Stomach (tissue), 9 donors: ENCODE data around the gene DLG4. TPM values are rescaled to one million over a fixed set of nuclear protein-coding genes. Genes with fewer than 3 reads are reported as not detected.

ENCODE experiments used
- DNase-seq, 2 donors: peaks; one replicate each; pipeline versions ENCODE4 v3.0.0 to v3.0.0-alpha.2; 2013 to 2019
- H3K27ac ChIP-seq, 5 donors: fragments of 200-600 bp in 4 of 5; sonication (generic) in 4 of 5; one replicate each; pipeline ENCODE4 v1.5.1; 2013 to 2019; ENCODE audit warnings: mild to moderate bottlenecking in 1 of 5, moderate library complexity in 1 of 5
- H3K27me3 ChIP-seq, 3 donors: fragments of 200-600 bp; sonication (generic); one replicate each; pipeline ENCODE4 v1.5.1; 2017 to 2019; ENCODE audit warnings: mixed run types in 1 of 3
- H3K36me3 ChIP-seq, 4 donors: fragments of 200-600 bp; sonication (generic); 1 replicate in 3 of 4; 2 replicates in 1 of 4; pipeline ENCODE4 v1.5.1; 2016 to 2019
- H3K4me1 ChIP-seq, 4 donors: fragments of 200-600 bp; sonication (generic); one replicate each; pipeline ENCODE4 v1.5.1; 2016 to 2019
- H3K4me3 ChIP-seq, 4 donors: fragments of 200-600 bp; sonication (generic) in 3 of 4; one replicate each; pipeline ENCODE4 v1.5.1; 2016 to 2019; ENCODE audit warnings: mild to moderate bottlenecking in 1 of 4
- H3K9me3 ChIP-seq, 4 donors: fragments of 200-600 bp; sonication (generic); one replicate each; pipeline ENCODE4 v1.5.1; 2016 to 2019
- EP300 ChIP-seq: sonication (generic); formaldehyde crosslinking; IDR thresholded peaks from one replicate; pipeline ENCODE4 v1.6.1; 2017; ENCODE audit warnings: antibody characterized with exemption
- POLR2A ChIP-seq, 4 donors: fragments of 450-650 bp; IDR thresholded peaks; one replicate each; pipeline ENCODE4 v1.6.1; 2016; ENCODE audit warnings: antibody characterized with exemption in 4 of 4, control low read depth in 2 of 4, mild to moderate bottlenecking in 1 of 4, moderate library complexity in 1 of 4
- POLR2AphosphoS5 ChIP-seq, 3 donors: sonication (generic); formaldehyde crosslinking; IDR thresholded peaks; one replicate each; pipeline ENCODE4 v1.6.1; 2016; ENCODE audit warnings: antibody characterized with exemption in 3 of 3
- WGBS, 5 donors: extraction: QIAGEN DNeasy Blood & Tissue Kit in 3 of 5; methylation state at CpG; one replicate each; pipeline versions ENCODE4 v1.1.5 to v1.1.7; 2013 to 2018; 5-methylcytosine and 5-hydroxymethylcytosine counted together
- intact Hi-C: fragments of 100-400 bp; cut with DNase I; formaldehyde crosslinking; loops from one replicate; pipeline ENCODE4 v1.15.1; 2023; ENCODE audit warnings: low total_unique reads
- polyA plus RNA-seq, 3 donors: library from polyadenylated mRNA; stranded (reverse); fragments of 200-250 nt; gene quantifications; one replicate each; pipeline ENCODE4 v1.2.3, GENCODE V29; 2013
- total RNA-seq, 5 donors: library from RNA; depleted of rRNA; stranded (reverse); fragments of >200 nt; gene quantifications; one replicate each; pipeline versions ENCODE4 v1.1.0 to v1.2.3, GENCODE V29; 2014 to 2016
- TF ChIP-seq, protein P1 (sequence below), 7 experiments: fragments of 450-650 bp in 4 of 7; fragments of 200-600 bp in 3 of 7; sonication (generic) in 3 of 7; IDR thresholded peaks; one replicate each; pipeline ENCODE4 v1.5.1; 2016 to 2019; ENCODE audit warnings: antibody characterized with exemption in 7 of 7, control low read depth in 2 of 7, mild to moderate bottlenecking in 1 of 7
- donor health status: healthy with polysubstance abuse.
- donor health status: Bipolar disorder and iron deficiency.
- donor health status: healthy.

Gene DLG4
- total and polyA plus RNA-seq, 8 donors, result 3.2 to 26.3 (median 8.8) TPM

DNA sequence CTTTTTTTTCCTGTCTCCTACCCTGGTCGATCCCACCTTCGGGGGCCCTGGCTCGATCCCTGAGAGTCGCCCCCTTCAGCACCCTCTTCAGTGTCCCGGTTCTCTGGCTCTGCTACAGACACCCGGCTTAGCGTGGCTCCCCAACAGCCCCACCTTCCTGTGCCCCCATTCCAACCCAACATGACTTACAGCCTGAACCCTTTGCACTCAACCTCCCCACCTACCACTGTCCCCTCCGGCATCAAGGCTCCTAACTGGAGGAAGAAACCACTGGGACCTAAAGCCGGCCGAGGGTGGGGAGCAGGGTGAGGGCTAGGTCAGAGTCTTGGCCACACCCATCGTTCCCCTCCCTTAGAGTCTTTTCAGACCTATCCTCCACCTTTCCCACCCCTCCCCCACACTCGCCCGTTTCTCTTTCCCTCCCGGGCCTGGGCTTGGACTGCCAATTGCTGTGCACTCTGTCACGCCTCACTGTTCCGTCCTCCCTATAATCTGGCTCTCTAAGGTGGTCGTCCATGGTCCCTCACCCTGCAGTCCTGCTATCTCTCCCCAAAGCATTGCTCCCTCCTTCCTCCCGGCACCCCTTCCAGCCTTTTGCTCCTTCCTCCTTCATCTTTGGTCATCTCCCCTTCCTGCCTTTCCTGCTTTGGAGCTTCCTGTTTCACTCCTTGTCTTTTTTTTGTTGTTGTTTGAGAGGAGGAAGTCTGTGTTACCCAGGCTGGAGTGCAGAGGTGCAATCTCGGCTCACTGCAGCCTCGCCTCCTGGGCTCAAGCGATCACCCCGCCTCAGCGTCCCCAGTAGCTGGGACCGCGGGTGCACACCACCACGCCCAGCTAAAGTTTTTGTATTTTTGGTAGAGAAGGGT lies 43.5 kb upstream of the DLG4 start:
- WGBS, 5 donors, result 5 to 9% (median 7%) methylated on average over 26 of the region's 26 CpGs
- intact Hi-C loops, result no loop called here
- H3K27me3 ChIP-seq, result peaks cover 10 to 71% (median 52%) of the 10 kb centered on the region in 3 donors

DNA sequence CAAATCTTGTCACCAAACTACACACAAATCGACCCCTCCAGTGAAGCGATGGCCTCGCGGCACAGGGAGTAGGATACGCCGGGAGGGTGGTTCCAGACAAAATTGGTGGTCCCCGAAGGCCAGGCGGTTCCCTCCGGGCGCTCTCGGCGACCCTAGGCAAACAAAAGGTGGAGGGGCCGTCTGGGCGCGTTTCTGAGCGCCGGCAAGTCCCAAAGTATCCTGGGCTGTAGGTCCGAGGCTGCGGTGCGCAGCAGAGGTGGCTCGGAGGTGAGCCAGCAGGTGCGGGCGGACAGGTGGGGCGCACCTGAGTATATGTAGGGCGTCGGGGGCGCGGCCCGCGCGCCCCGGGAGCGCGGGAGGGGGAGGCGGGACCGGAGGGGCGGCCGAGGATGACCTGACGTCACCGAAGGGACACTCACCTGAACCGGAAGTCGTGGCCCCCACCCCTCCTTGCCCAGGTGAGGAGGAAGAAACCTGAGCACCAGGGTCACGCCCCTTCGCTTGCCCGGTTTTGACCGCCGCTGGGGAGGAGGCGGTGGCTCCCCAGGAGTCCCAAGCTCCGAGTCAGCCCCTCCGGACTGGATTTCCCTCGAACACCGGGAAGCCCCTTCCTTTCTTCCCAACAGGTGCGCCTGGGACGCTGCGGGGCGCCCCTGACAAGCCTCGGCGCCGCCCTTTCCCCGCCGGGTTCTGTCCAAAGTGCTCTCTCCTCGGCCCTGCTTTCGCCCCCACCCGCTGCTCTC lies 42.7 kb upstream of the DLG4 start, which contains the start of gene CLDN7:
TSS of gene CLDN7 (minus strand) at position 287 of the 743 bp plus-strand sequence. CDS start 435 bp downstream, outside the sequence.
- TF ChIP-seq POLR2A (IDR thresholded peaks at IDR 0.05), result no peak
- TF ChIP-seq POLR2AphosphoS5 (IDR thresholded peaks at IDR 0.05), result no peak
- no peak for TF ChIP-seq EP300
- TF ChIP-seq, protein P1, sequence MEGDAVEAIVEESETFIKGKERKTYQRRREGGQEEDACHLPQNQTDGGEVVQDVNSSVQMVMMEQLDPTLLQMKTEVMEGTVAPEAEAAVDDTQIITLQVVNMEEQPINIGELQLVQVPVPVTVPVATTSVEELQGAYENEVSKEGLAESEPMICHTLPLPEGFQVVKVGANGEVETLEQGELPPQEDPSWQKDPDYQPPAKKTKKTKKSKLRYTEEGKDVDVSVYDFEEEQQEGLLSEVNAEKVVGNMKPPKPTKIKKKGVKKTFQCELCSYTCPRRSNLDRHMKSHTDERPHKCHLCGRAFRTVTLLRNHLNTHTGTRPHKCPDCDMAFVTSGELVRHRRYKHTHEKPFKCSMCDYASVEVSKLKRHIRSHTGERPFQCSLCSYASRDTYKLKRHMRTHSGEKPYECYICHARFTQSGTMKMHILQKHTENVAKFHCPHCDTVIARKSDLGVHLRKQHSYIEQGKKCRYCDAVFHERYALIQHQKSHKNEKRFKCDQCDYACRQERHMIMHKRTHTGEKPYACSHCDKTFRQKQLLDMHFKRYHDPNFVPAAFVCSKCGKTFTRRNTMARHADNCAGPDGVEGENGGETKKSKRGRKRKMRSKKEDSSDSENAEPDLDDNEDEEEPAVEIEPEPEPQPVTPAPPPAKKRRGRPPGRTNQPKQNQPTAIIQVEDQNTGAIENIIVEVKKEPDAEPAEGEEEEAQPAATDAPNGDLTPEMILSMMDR (IDR thresholded peaks at IDR 0.05), result no peak
- Histone ChIP-seq H3K4me3 (peak within 1 kb of the TSS; percentile 41 to 60 (median 46)), H3K27me3 (peaks cover 10 to 66% (median 47%) of the 10 kb centered on the region in 3 donors), H3K4me1 (peaks cover 31 to 51% (median 40%) of the 10 kb centered on the region in 4 donors), H3K36me3 (peaks cover 13 to 28% (median 25%) of the 10 kb centered on the region in 4 donors), H3K9me3 (no peaks in the 10 kb centered on the region), H3K27ac (peak within 1 kb of the TSS; percentile 4 to 73 (median 59))
- intact Hi-C loops, result no loop called here
- peak; percentile 52 to 95 for DNase-seq
- 5 to 8% (median 6%) methylated on average over 25 to 64 of the region's 64 CpGs for WGBS, 5 donors

More for the DNA sequence above, 43.5 kb upstream of the DLG4 start:
- Histone ChIP-seq H3K27ac (peak overlapping the region in 2 of 5 donors; percentile 1 to 7), H3K4me1 (peaks cover 31 to 51% (median 40%) of the 10 kb centered on the region in 4 donors), H3K36me3 (peaks cover 8 to 20% (median 17%) of the 10 kb centered on the region in 4 donors), H3K9me3 (no peaks in the 10 kb centered on the region), H3K4me3 (peak overlapping the region; percentile 41 to 60 (median 46))
- TF ChIP-seq, protein P1 (IDR thresholded peaks at IDR 0.05), result no peak
- TF ChIP-seq POLR2A (IDR thresholded peaks at IDR 0.05) (no peak), POLR2AphosphoS5 (IDR thresholded peaks at IDR 0.05) (no peak), EP300 (no peak)
- DNase-seq, result peak in 1 of 2 donors; percentile 87

DNA sequence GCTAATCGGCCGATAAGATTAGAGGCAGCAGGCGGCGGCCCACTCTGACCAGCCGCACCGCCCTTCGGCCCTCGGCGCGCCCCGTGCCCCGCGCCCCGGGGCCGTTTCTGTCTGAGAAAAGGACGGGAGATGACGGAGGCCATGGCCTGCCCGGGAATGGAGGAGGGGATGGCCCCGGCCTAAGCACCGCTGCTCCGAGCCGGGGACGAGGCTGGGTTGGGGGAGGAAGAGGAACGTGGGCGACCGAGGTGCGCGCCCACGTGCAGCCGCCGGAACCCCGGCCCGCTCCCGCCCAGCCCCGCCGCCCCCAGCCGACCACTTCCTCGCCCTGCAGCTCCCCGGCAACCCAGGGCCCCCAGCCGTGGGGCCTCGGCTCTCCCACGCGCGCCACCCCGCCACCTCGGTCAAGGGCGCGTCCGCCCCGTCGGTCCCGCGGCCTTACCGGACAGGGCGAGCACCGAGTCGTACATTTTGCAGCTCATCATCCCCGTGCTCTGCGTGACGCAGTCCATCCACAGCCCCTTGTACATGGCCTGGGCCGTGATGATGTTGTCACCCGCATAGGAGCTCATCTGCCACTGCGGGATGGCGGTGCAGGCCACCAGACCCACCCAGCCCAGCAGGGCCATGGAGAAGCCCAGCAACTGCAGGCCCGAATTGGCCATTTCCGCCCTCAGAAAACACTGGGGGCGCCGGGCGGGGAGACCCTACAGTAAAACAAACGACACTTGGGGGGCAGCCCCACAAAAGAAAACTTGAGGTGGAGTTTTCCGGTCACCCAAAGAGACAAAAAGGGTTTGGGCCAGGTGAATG lies 41.9 kb upstream of the DLG4 start:
- intact Hi-C loops, result no loop called here
- peaks cover 31 to 51% (median 40%) of the 10 kb centered on the region in 4 donors for H3K4me1 ChIP-seq
- H3K27me3 ChIP-seq, result peaks cover 10 to 63% (median 46%) of the 10 kb centered on the region in 3 donors
- WGBS, 5 donors, result 4 to 31% (median 10%) methylated on average over 10 to 71 of the region's 71 CpGs
- peak overlapping the region; percentile 41 to 60 (median 46) for H3K4me3 ChIP-seq
- no peak for DNase-seq
- TF ChIP-seq POLR2A (IDR thresholded peaks at IDR 0.05), result no peak
- TF ChIP-seq, protein P1 (IDR thresholded peaks at IDR 0.05), result no peak
- TF ChIP-seq POLR2AphosphoS5 (IDR thresholded peaks at IDR 0.05), result no peak
- TF ChIP-seq EP300, result no peak
- H3K36me3 ChIP-seq, result peaks cover 15 to 36% (median 33%) of the 10 kb centered on the region in 4 donors
- no peaks in the 10 kb centered on the region for H3K9me3 ChIP-seq
- peak overlapping the region in 4 of 5 donors; percentile 36 to 73 (median 59) for H3K27ac ChIP-seq
